Endothelial cell of umbilical vein (primary cell): ENCODE measurements around the gene MYLK. TPM values are rescaled to one million over a fixed set of nuclear protein-coding genes. Genes with fewer than 3 reads are reported as not detected.

Experiments
- BruUV-seq: library from RNA; stranded (reverse); fragments of 400-500 nt; replicated peaks from 2 replicates; lab custom pipeline; 2021; lab: Mats Ljungman, UMichigan
- CTCF ChIA-PET: fragments of 300-600, 350-600 bp; sonication (Branson Sonifier 250); formaldehyde crosslinking; loops from one replicate; lab custom pipeline; 2021; ENCODE audit warnings: antibody characterized with exemption, inconsistent platforms; lab: Charles Lee
- POLR2A ChIA-PET: fragments of 300-600, 350-600 bp; sonication (Branson Sonifier 250); formaldehyde crosslinking; loops from one replicate; lab custom pipeline; 2021; ENCODE audit warnings: antibody characterized with exemption, inconsistent platforms; lab: Charles Lee
- DNase-seq: peaks from one replicate; pipeline ENCODE4 v3.0.0-alpha.2; 2011; ENCODE audit warnings: low read depth, low spot score
- FAIRE-seq: peaks from 2 replicates; lab custom pipeline; 2011; peaks lifted over from hg19 to GRCh38; lab: Jason Lieb, UNC
- H2AFZ ChIP-seq: 2 replicates; pipeline ENCODE4 v1.6.0; 2012; ENCODE audit warnings: low read depth, low read length, control low read depth, inconsistent platforms
- H3K27ac ChIP-seq: 2 replicates; pipeline ENCODE4 v1.5.1; 2011; ENCODE audit warnings: low read depth, mild to moderate bottlenecking, control low read depth, low read length, moderate library complexity; ENCODE audit not compliant: insufficient read depth
- H3K27me3 ChIP-seq, 2 experiments: 2 replicates each; pipeline versions ENCODE4 v1.6.0 to v1.6.1; 2011; ENCODE audit warnings: low read length in 2 of 2, mixed read lengths in 1 of 2; ENCODE audit not compliant: control insufficient read depth in 2 of 2, insufficient read depth in 2 of 2
- H3K36me3 ChIP-seq, 2 experiments: 2 replicates in 1 of 2; 3 replicates in 1 of 2; pipeline ENCODE4 v1.5.1; 2011; ENCODE audit warnings: low read length in 2 of 2, mild to moderate bottlenecking in 1 of 2, moderate library complexity in 1 of 2; ENCODE audit not compliant: control insufficient read depth in 2 of 2, insufficient read depth in 2 of 2; ENCODE audit errors: extremely low read depth in 1 of 2
- H3K4me1 ChIP-seq: 3 replicates; pipeline ENCODE4 v1.5.1; 2011; ENCODE audit warnings: mild to moderate bottlenecking, low read length; ENCODE audit not compliant: control insufficient read depth, insufficient read depth; ENCODE audit errors: extremely low read depth
- H3K4me2 ChIP-seq: 2 replicates; pipeline ENCODE4 v1.6.1; 2011; ENCODE audit warnings: low read length, control low read depth, mixed read lengths; ENCODE audit not compliant: insufficient read depth
- H3K4me3 ChIP-seq, 3 experiments: fragments of 200-600 bp in 1 of 3; sonication (generic), shearing (Covaris generic) in 1 of 3; replicated peaks in 1 of 3; 2 replicates each; pipeline ENCODE4 v1.5.1; 2011 to 2016; ENCODE audit warnings: control low read depth in 3 of 3, low read length in 3 of 3, mild to moderate bottlenecking in 2 of 3, inconsistent platforms in 1 of 3, low read depth in 1 of 3, moderate library complexity in 1 of 3; ENCODE audit not compliant: insufficient read depth in 1 of 3
- H3K79me2 ChIP-seq: 2 replicates; pipeline ENCODE4 v1.6.0; 2012; ENCODE audit warnings: low read length, inconsistent platforms; ENCODE audit not compliant: control insufficient read depth, insufficient read depth
- H3K9ac ChIP-seq: replicated peaks from 2 replicates; pipeline ENCODE3; 2011; ENCODE audit warnings: low read length, control low read depth; ENCODE audit not compliant: insufficient read depth; ENCODE audit errors: extremely low read depth
- H3K9me1 ChIP-seq: replicated peaks from 3 replicates; pipeline ENCODE4 v1.6.0; 2011; ENCODE audit warnings: mild to moderate bottlenecking, low read length; ENCODE audit not compliant: control insufficient read depth, insufficient read depth; ENCODE audit errors: extremely low read depth
- H3K9me3 ChIP-seq: replicated peaks from 2 replicates; pipeline ENCODE4 v1.5.1; 2012; ENCODE audit warnings: low read length, inconsistent platforms; ENCODE audit not compliant: control insufficient read depth, insufficient read depth
- H4K20me1 ChIP-seq: replicated peaks from 2 replicates; pipeline ENCODE3; 2011; ENCODE audit warnings: mild to moderate bottlenecking, low read length; ENCODE audit not compliant: control insufficient read depth, insufficient read depth; ENCODE audit errors: extremely low read depth
- CTCF ChIP-seq, 2 donors: IDR thresholded peaks; 1 replicate in 1 of 2; 2 replicates in 1 of 2; pipeline ENCODE4 v1.5.1; 2011; ENCODE audit warnings: low read length in 2 of 2, mild to moderate bottlenecking in 2 of 2, moderate library complexity in 2 of 2, control low read depth in 1 of 2, inconsistent platforms in 1 of 2, low read depth in 1 of 2; ENCODE audit not compliant: insufficient read depth in 1 of 2; ENCODE audit errors: extremely low read depth in 1 of 2
- EZH2 ChIP-seq: IDR thresholded peaks from 2 replicates; pipeline ENCODE4 v1.6.1; 2012; ENCODE audit warnings: borderline replicate concordance, low read depth, mild to moderate bottlenecking, moderate library complexity, low read length, inconsistent platforms; ENCODE audit not compliant: severe bottlenecking
- FOS ChIP-seq: IDR thresholded peaks from 2 replicates; pipeline ENCODE4 v1.6.1; 2011; ENCODE audit warnings: mild to moderate bottlenecking, low read length, moderate library complexity, borderline replicate concordance; ENCODE audit not compliant: insufficient read depth
- GATA2 ChIP-seq: IDR thresholded peaks from 2 replicates; pipeline ENCODE4 v1.7.0; 2011; ENCODE audit warnings: low read depth, mild to moderate bottlenecking, moderate library complexity, mixed read lengths, low read length; ENCODE audit not compliant: insufficient read length, insufficient read depth
- JUN ChIP-seq: IDR thresholded peaks from 2 replicates; pipeline ENCODE4 v1.6.1; 2011; ENCODE audit warnings: borderline replicate concordance, low read depth; ENCODE audit not compliant: insufficient read length, insufficient read depth
- MAX ChIP-seq: IDR thresholded peaks from 2 replicates; pipeline ENCODE4 v1.6.1; 2011; ENCODE audit not compliant: insufficient read depth, insufficient read length
- MYC ChIP-seq: IDR thresholded peaks from one replicate; pipeline ENCODE4 v1.6.1; 2011; ENCODE audit warnings: mild to moderate bottlenecking, low read depth, low read length
- POLR2A ChIP-seq: IDR thresholded peaks from 2 replicates; pipeline ENCODE4 v1.6.1; 2012; ENCODE audit warnings: low read depth, mild to moderate bottlenecking, control low read depth, low read length
- POLR2AphosphoS5 ChIP-seq: IDR thresholded peaks from 2 replicates; pipeline ENCODE4 v1.6.1; 2012; ENCODE audit warnings: low read depth, mild to moderate bottlenecking, control low read depth, low read length, moderate library complexity; ENCODE audit not compliant: insufficient read depth
- dilution Hi-C: fragments of 300-500 bp; cut with MboI; formaldehyde crosslinking; loops from one replicate; pipeline ENCODE4 v1.15.0; 2019; ENCODE audit warnings: low sequenced_read_pairs; ENCODE audit not compliant: extremely low pct_ligation_motif_present
- intact Hi-C: fragments of 100-400 bp; cut with micrococcal nuclease; formaldehyde crosslinking; loops from one replicate; pipeline ENCODE4 v1.10.0; 2022
- polyA plus RNA-seq, 4 experiments: library from polyadenylated mRNA; depleted of rRNA in 3 of 4; stranded (reverse) in 3 of 4; unstranded in 1 of 4; fragments of >200 nt; gene quantifications; 2 replicates each; pipeline versions ENCODE4 v1.2.1 to v1.2.3, GENCODE V29; 2011 to 2012; ENCODE audit warnings: missing spikeins in 1 of 4
- total RNA-seq: library from RNA; stranded (reverse); gene quantifications from 2 replicates; pipeline ENCODE4 v1.2.3, GENCODE V29; 2021

Gene MYLK
- total and polyA plus RNA-seq, 2 donors (not counting 3 experiments of a cell fraction or from before 2014, with no cell fraction given): 10.0 to 22.2 TPM

GRCh38 chr3:123660141-123660675, 223.9 kb downstream of the MYLK start:
- H3K9me1 ChIP-seq: no peaks in the 10 kb centered on the region
- CTCF ChIA-PET: interaction anchor here (0.9 to 3.5 kb wide), 9 partner anchors 9 to 63 kb away, joined by 3 to 33 read pairs (median 5); no protein-coding TSS in a partner anchor
- no peak overlapping the region for H3K4me2 ChIP-seq
- no peak overlapping the region for H2AFZ ChIP-seq
- dilution Hi-C loops: no loop called here
- H4K20me1 ChIP-seq: no peaks in the 10 kb centered on the region
- no peak for FAIRE-seq
- TF ChIP-seq EZH2: no peak
- TF ChIP-seq GATA2: no peak
- no peak for TF ChIP-seq FOS
- TF ChIP-seq CTCF (IDR thresholded peaks at IDR 0.05; ENCODE audit: extremely low read depth in 1 of 2, insufficient read depth in 1 of 2, low read depth in 1 of 2, low read length in 2 of 2): no peak
- TF ChIP-seq POLR2AphosphoS5: no peak
- no peak for TF ChIP-seq POLR2A
- TF ChIP-seq MAX: no peak
- no peak for TF ChIP-seq JUN
- no peak for TF ChIP-seq MYC
- H3K4me1 ChIP-seq: peaks cover 23% of the 10 kb centered on the region
- intact Hi-C loops: no loop called here
- H3K9ac ChIP-seq: no peak overlapping the region
- H3K27me3 ChIP-seq: no peaks in the 10 kb centered on the region
- no peaks in the 10 kb centered on the region for H3K36me3 ChIP-seq
- no peak overlapping the region for H3K27ac ChIP-seq
- H3K4me3 ChIP-seq: no peak overlapping the region
- no peak for DNase-seq
- no peaks in the 10 kb centered on the region for H3K79me2 ChIP-seq
- no peaks in the 10 kb centered on the region for H3K9me3 ChIP-seq
- no TSS peak for BruUV-seq
- POLR2A ChIA-PET: interaction anchor here (1.1 kb wide), 1 partner anchor 63 kb away, joined by 3 read pairs; no protein-coding TSS in a partner anchor
